GM21423 (cell line): ENCODE data around the gene ACVRL1.

ENCODE experiments used
- ATAC-seq: cut with Tn5 transposase; IDR thresholded peaks from one replicate; pipeline ENCODE4 v1.9.1; 2021; ENCODE audit warnings: mild to moderate bottlenecking, moderate library complexity; ENCODE audit not compliant: unreplicated experiment

Gene ACVRL1

GRCh38 chr12:51914034-51914923 is 7.0 kb downstream of the ACVRL1 start:
- ATAC-seq: no peak

- no peak for ATAC-seq
These were observed 7.8 kb downstream of the ACVRL1 start for GRCh38 chr12:51915003-51915625.

DNA sequence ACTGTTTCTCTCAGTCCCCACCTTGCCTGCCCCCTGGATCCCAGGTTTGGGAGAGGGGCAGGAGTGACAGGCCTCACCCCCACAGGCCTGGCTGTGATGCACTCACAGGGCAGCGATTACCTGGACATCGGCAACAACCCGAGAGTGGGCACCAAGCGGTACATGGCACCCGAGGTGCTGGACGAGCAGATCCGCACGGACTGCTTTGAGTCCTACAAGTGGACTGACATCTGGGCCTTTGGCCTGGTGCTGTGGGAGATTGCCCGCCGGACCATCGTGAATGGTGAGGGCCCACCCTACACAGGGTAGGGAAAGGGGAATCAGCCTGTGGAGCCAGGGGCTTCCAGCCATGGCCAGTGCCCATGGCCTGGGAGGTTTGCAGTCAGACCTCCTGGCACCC is 8.6 kb downstream of the ACVRL1 start:
- no peak for ATAC-seq

DNA sequence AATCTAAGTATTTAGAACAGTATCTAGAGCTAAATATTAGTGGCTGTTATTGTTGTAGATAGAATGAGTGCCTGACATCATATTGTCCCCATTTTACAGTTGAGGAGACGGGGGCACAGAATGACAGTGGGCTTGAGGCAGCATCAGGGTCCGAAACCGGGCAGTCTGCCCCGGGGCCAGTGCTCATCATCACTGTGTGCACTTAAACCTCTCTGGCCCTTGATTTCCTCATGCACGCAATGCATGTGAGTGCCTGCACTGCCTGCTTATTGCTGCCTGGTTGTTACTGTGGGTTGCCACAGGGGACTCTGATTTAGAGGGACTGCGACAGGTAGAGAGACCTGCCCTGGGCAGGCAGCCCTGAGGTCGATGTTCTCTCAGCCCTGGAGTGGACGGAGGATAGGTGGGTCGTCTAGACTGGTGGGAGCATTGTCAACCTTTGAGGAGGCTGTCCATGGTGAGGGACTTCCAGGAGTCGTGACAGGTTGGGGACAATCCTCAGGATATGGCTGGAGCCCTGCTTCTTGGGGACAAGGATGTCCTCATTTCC is 9.8 kb downstream of the ACVRL1 start:
- ATAC-seq: no peak

DNA sequence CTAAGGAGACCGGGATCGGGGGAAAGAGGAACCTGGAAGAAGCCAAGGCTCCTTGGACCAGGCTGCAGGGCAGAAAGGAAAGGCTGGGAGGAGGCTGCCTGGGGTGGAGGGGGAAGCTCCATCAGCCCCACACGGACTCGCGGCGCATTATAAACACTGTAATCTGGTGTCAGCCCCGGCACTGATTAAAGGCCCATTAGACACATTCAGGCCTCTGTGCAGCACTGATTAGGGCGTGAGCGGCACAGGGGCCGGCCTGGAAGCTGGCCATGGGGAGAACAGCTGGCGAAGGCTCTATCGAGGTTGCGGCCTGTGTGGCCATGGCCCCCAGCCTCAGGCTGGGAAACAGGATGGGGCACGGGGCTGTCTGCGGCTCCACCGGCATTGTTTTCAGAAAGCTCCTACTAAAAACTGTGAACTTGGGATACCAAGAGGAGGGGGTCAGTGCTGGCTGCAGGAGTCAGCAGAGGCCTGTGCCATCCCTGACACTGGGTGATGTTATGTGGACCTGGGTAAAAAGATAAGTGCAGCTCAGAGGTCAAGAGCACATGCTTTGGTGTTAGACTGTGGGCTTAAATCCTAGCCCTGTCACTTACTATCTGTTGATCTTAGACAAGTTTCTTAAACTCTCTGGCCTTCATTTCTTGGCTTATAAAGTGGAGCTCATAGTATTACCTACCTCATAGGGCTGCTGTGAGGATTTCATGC is 10.6 kb downstream of the ACVRL1 start:
- no peak for ATAC-seq

GRCh38 chr12:51920046-51920445 is 12.7 kb downstream of the ACVRL1 start:
- no peak for ATAC-seq

- no peak for ATAC-seq
These were observed 13.9 kb downstream of the ACVRL1 start for GRCh38 chr12:51921017-51921725.

GRCh38 chr12:51922146-51922545 is 14.8 kb downstream of the ACVRL1 start:
- no peak for ATAC-seq

DNA sequence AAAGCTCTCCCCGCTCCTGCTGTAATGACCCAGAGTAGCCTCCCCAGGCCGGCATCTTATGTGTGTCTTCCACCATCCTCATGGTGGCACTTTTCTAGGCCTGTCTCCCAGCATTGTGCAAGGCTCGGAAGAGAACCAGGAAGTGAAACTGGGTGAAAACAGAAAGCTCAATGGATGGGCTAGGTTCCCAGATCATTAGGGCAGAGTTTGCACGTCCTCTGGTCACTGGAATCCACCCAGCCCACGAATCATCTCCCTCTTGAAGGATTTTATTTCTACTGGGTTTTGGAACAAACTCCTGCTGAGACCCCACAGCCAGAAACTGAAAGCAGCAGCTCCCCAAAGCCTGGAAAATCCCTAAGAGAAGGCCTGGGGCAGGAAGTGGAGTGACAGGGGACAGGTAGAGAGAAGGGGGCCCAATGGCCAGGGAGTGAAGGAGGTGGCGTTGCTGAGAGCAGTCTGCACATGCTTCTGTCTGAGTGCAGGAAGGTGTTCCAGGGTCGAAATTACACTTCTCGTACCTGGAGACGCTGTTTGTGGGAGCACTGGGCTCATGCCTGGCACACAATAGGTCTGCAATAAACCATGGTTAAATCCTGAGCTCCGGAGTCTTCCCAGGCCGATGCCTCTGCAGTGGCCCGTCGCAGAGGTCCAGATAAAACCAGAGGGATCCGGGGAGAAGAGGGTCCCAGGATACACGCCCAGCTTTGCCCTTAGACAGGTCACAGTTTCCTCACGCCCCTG is 15.6 kb downstream of the ACVRL1 start:
- ATAC-seq: no peak

DNA sequence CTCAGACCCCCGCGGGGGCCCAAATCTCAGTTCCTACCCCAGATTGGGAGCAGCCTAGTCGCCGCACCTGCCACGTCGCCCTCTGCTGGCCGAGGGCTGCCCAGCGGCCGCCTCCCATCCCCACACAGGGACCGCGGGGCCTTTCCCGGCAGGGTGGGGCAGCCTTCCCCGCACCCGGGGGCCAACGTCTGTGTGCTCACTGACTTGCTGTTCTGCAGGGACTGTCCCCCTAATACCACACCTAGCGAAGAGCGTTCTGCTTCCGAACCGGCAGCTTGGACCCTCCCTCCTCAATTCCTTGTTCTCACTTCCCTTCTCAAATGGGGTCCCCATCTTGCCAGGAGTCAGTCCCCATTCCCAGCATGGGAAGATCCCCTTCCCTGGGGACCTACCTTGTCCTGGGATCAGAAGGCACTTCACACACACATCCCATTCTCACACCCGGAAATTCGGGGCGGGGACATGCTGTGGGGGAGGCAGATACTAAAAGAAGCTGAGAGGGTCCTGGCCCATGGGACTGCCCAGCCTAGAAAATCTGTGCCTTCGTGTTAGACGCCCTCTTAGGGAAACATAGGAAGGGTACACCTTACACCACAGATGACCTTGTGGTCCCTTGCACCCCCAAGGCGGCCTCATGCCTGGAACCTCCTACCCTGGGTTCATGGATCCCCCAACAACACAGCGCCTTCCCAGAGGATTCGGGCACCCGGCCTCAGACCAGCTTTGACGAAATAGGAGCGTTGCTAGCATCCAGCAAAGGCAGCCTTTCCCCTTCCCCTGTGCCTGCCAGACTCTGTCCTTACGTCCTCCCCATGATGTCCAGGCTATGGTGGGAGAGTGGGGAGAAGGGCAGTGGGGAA is 16.4 kb downstream of the ACVRL1 start:
- ATAC-seq: no peak

DNA sequence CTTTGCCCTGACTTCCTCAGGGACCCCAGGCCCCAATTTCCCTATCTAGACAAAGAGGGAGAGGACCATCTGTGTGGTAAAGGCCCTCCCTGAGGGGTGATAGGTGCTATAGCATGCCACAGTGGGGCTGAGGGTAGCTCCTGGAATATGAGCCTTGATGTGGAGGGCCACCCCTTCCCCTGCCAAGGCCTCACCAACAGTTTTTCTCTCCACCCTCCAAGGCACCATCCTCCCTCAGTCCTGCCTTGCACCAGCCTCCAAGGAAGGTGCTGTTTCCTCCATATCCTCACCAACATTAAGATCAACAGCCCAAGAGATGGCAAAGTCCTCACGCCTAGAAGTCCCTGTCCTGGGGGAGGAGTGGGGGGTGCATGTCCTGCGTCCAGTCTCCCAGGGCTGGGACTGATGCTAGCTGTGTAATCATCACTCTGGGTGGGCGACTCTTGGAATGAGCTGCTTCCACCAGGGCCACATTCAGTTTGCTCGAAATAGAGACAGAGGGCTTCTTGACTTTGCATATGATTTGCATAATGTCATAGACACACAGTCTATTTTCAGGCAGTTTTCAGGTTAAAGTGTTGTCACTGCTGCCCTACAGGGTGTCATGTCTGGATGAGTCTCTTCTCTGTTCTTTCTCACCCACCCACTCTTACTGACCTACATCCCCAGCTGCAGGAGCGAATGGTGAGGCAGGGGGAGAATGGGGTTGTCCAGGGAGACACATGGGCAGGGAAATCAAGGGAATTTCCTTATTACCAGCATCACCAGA is 17.4 kb downstream of the ACVRL1 start:
- no peak for ATAC-seq

- no peak for ATAC-seq
These were observed 18.2 kb downstream of the ACVRL1 start for GRCh38 chr12:51925346-51926063.

- no peak for ATAC-seq
These were observed 18.8 kb downstream of the ACVRL1 start for GRCh38 chr12:51926064-51926632.

- no peak for ATAC-seq
These were observed 19.4 kb downstream of the ACVRL1 start for GRCh38 chr12:51926718-51927117.

DNA sequence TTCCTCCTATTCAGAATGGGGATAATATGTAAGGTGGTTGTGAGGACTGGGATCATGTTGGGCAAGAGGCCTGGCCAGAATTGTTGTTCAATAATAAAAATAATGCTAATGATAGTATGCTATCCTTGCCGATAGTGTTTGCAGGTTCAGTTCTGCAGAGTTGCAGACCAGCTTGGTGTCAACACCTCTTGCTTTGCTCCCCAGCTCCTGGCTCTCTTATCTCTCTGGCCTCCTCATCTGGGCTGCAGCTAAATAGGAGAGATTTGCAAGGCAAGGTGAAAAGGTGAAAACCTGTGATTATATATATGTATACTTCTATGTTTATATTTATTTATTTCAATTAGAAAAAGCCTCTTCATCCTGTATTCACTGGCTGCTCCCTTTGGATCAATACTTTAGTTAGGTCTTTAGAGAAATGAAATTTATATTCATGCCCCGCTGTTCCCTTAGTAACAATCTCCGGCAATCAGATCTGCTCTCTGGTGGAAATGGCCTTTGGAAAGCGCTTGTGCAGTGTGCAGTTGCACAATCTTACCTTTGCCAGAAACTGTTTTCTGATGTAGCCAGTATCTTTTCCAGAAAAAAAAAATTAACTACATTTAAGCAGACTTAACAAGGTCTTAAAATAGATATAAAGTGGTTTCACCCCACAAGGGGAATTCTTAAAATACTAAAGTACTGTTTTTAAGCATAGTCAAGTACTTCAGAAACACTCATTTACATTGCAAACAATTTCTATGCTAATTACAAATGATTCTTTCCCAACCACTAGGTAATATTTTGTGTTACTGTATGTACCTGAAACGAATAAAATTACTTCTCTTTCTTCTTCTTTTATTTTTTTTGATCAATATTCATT is 25.1 kb downstream of the ACVRL1 start:
- no peak for ATAC-seq

- ATAC-seq: no peak
These were observed 26.8 kb downstream of the ACVRL1 start for GRCh38 chr12:51934080-51934479.

GRCh38 chr12:51937926-51938325 is 30.6 kb downstream of the ACVRL1 start:
- ATAC-seq: no peak
